Glutamatergic neuron (in vitro differentiated cells): ENCODE measurements around the gene DCUN1D2. TPM values are rescaled to one million over a fixed set of nuclear protein-coding genes. Genes with fewer than 3 reads are reported as not detected.

Experiments
- DNase-seq: peaks from one replicate; pipeline ENCODE4 v3.0.0; 2022
- H3K27ac Mint-ChIP-seq: one replicate; pipeline ENCODE4 v1.8.0; 2020; ENCODE audit warnings: mild to moderate bottlenecking, mixed read lengths, inconsistent platforms; ENCODE audit not compliant: unreplicated experiment
- H3K27me3 Mint-ChIP-seq: one replicate; pipeline ENCODE4 v1.8.0; 2020; ENCODE audit warnings: mild to moderate bottlenecking, moderate library complexity, mixed read lengths, inconsistent platforms; ENCODE audit not compliant: unreplicated experiment
- H3K36me3 Mint-ChIP-seq: one replicate; pipeline ENCODE4 v1.8.0; 2020; ENCODE audit warnings: mild to moderate bottlenecking, mixed read lengths, inconsistent platforms; ENCODE audit not compliant: unreplicated experiment
- H3K4me1 Mint-ChIP-seq: one replicate; pipeline ENCODE4 v1.8.0; 2020; ENCODE audit warnings: mild to moderate bottlenecking, low read depth, mixed read lengths, inconsistent platforms; ENCODE audit not compliant: unreplicated experiment
- H3K4me3 Mint-ChIP-seq: one replicate; pipeline ENCODE4 v1.8.0; 2020; ENCODE audit warnings: mild to moderate bottlenecking, mixed read lengths, inconsistent platforms; ENCODE audit not compliant: unreplicated experiment
- H3K9me3 Mint-ChIP-seq: one replicate; pipeline ENCODE4 v1.8.0; 2020; ENCODE audit warnings: mild to moderate bottlenecking, moderate library complexity, mixed read lengths, inconsistent platforms; ENCODE audit not compliant: unreplicated experiment
- CTCF ChIP-seq: fragments of 200-600 bp; sonication (generic); IDR thresholded peaks from one replicate; pipeline ENCODE4 v1.5.0; 2021; ENCODE audit not compliant: partially characterized antibody, unreplicated experiment
- total RNA-seq: library from RNA; stranded (reverse); fragmentation: NEBNext Ultra II Directional; extraction: Animal tissue kit (Norgen Biotek cat#: 25700); gene quantifications from one replicate; pipeline ENCODE4 v1.2.1, GENCODE V29; 2021; ENCODE audit not compliant: unreplicated experiment

DCUN1D2 gene
- total RNA-seq, 1 donor from 2014 or later = 97.7 TPM

DNA sequence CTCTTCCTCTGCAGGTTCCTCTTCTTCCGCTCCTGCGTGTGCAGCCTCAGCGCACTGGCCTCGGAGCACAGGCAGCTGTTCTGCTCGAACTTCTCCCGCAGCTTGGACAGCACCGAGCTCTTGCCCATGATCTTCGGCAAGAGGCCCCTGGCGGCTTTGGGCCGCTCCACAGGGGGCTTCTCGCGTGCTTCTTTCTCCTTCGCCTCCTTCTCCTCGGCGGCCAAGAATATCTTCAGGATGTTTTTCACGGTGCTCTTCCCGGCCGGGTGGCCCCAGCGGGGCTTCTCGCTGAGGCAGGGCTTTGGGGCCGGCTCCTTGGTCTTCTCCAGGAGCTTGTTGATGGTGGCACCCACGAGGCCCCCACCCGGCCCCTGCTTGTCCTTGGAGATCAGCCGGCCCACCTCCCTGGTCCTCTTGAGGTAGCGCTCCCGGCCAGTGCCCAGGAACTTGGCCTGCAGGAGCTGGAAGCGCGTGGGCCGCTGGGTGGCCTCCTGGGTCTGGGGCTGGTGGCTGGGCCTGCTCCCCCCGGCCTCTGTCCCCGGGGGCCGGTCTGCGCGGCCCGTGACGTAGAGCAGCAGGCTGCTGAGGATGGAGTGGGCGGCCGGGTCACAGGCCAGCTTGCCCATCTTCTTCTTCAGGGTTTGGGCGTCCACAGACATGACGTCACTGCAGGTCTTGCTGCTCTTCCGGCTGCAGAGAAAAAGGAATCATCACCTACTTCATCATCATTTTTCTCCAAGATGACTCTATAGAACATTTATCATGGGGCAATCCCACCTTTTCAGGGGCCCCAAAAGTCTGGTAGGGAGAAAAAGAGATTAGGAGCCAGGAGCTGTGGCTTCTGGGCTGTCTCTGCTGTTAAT, 82.7 kb downstream of the DCUN1D2 start:
- peaks cover 3% of the 10 kb centered on the region for H3K27me3 Mint-ChIP-seq

GRCh38 chr13:113407103-113407530, 83.4 kb downstream of the DCUN1D2 start:
- Mint-ChIP-seq H3K9me3 (peaks cover 2% of the 10 kb centered on the region), H3K4me1 (peaks cover 3% of the 10 kb centered on the region), H3K4me3 (no peak overlapping the region), H3K27me3 (peaks cover 3% of the 10 kb centered on the region), H3K36me3 (no peaks in the 10 kb centered on the region), H3K27ac (no peak overlapping the region)
- no peak for DNase-seq
- TF ChIP-seq CTCF = no peak

More for the DNA sequence above, 82.7 kb downstream of the DCUN1D2 start:
- Mint-ChIP-seq H3K4me3 (no peak overlapping the region), H3K4me1 (peaks cover 3% of the 10 kb centered on the region), H3K9me3 (peaks cover 2% of the 10 kb centered on the region), H3K36me3 (no peaks in the 10 kb centered on the region), H3K27ac (no peak overlapping the region)
- no peak for DNase-seq
- TF ChIP-seq CTCF = no peak

- Mint-ChIP-seq H3K4me1 (peaks cover 3% of the 10 kb centered on the region), H3K36me3 (no peaks in the 10 kb centered on the region)
These were observed 84.0 kb downstream of the DCUN1D2 start for GRCh38 chr13:113406321-113407102.

More at GRCh38 chr13:113406321-113407102, 84.0 kb downstream of the DCUN1D2 start:
- Mint-ChIP-seq H3K9me3 (peaks cover 2% of the 10 kb centered on the region), H3K27me3 (peaks cover 5% of the 10 kb centered on the region), H3K4me3 (no peak overlapping the region), H3K27ac (no peak overlapping the region)
- TF ChIP-seq CTCF = no peak
- DNase-seq = no peak

Other genes with a start within 250 kb of the DCUN1D2 start
- 113 TPM for gene LAMP1, start 193.5 kb downstream of the DCUN1D2 start, total RNA-seq
- 2.4 TPM for gene GRTP1, start 126.6 kb downstream of the DCUN1D2 start, total RNA-seq
- 20.7 TPM for gene ADPRHL1, start 37.2 kb downstream of the DCUN1D2 start, total RNA-seq
- gene TFDP1, start 94.0 kb upstream of the DCUN1D2 start, total RNA-seq = 62.0 TPM
- not detected for gene ATP4B, start 167.5 kb upstream of the DCUN1D2 start, total RNA-seq
- gene GRK1, start 176.5 kb upstream of the DCUN1D2 start, total RNA-seq = 1.2 TPM